ENCODE data around the gene MYCL. TPM values are rescaled to one million over a fixed set of nuclear protein-coding genes. Genes with fewer than 3 reads are reported as not detected.

MYCL gene
- total RNA-seq, 1 experiment from 2014 or later: 7.8 TPM

- H3K27me3 ChIP-seq (replicated peaks; ENCODE audit: control insufficient read depth, insufficient read depth, low read length): no peaks in the 10 kb centered on the region
- BruUV-seq (replicated peaks): no TSS peak
- H3K9me3 ChIP-seq: no peaks in the 10 kb centered on the region
- intact Hi-C loops (cut with micrococcal nuclease; ENCODE audit: unreplicated experiment): no loop called here
- Mint-ChIP-seq H3K4me1 (ENCODE audit: low read depth, unreplicated experiment) (peaks cover 8% of the 10 kb centered on the region), H3K4me3 (ENCODE audit: unreplicated experiment) (no peak overlapping the region), H3K27me3 (ENCODE audit: insufficient read depth, unreplicated experiment) (no peaks in the 10 kb centered on the region), H3K9me3 (ENCODE audit: unreplicated experiment) (no peaks in the 10 kb centered on the region), H3K36me3 (ENCODE audit: insufficient read depth, unreplicated experiment) (no peaks in the 10 kb centered on the region), H3K27ac (ENCODE audit: unreplicated experiment) (no peak overlapping the region)
- no peak for DNase-seq
- no peak overlapping the region for H3K4me3 ChIP-seq (ENCODE audit: low read depth, low read length)
- H3K36me3 ChIP-seq (ENCODE audit: control insufficient read depth, insufficient read depth, low read length): no peaks in the 10 kb centered on the region
- ChIA-PET POLR2A (no interaction called here), CTCF (no interaction called here)
- H3K4me1 ChIP-seq: peaks cover 4% of the 10 kb centered on the region; the same call in 1 of the 2 replicates
- no peak for TF ChIP-seq CTCF (IDR thresholded peaks at IDR 0.05; ENCODE audit: insufficient read depth in 1 of 2, low read depth in 1 of 2, low read length in 1 of 2, severe bottlenecking in 1 of 2, unreplicated experiment in 1 of 2)
Measured at GRCh38 chr1:39928809-39929587, 27.3 kb upstream of the MYCL start.

- Histone ChIP-seq H3K9me3 (no peaks in the 10 kb centered on the region), H3K4me1 (no peaks in the 10 kb centered on the region), H3K27me3 (replicated peaks; ENCODE audit: control insufficient read depth, insufficient read depth, low read length) (no peaks in the 10 kb centered on the region), H3K4me3 (ENCODE audit: low read depth, low read length) (no peak overlapping the region), H3K36me3 (ENCODE audit: control insufficient read depth, insufficient read depth, low read length) (no peaks in the 10 kb centered on the region)
- H3K9me3 Mint-ChIP-seq (ENCODE audit: unreplicated experiment): no peaks in the 10 kb centered on the region
- no peak for DNase-seq
- no peak overlapping the region for H3K4me3 Mint-ChIP-seq (ENCODE audit: unreplicated experiment)
- peaks cover 7% of the 10 kb centered on the region for H3K4me1 Mint-ChIP-seq (ENCODE audit: low read depth, unreplicated experiment)
- TF ChIP-seq CTCF (IDR thresholded peaks at IDR 0.05; ENCODE audit: insufficient read depth in 1 of 2, low read depth in 1 of 2, low read length in 1 of 2, severe bottlenecking in 1 of 2, unreplicated experiment in 1 of 2): no peak
- H3K27ac Mint-ChIP-seq (ENCODE audit: unreplicated experiment): no peak overlapping the region
- POLR2A ChIA-PET: no interaction called here
- no peaks in the 10 kb centered on the region for H3K36me3 Mint-ChIP-seq (ENCODE audit: insufficient read depth, unreplicated experiment)
- intact Hi-C loops (cut with micrococcal nuclease; ENCODE audit: unreplicated experiment): no loop called here
- BruUV-seq (replicated peaks): no TSS peak
- no peaks in the 10 kb centered on the region for H3K27me3 Mint-ChIP-seq (ENCODE audit: insufficient read depth, unreplicated experiment)
- CTCF ChIA-PET: no interaction called here
Measured at GRCh38 chr1:39927538-39927937, 25.8 kb upstream of the MYCL start.

GRCh38 chr1:39926820-39927219, 25.1 kb upstream of the MYCL start:
- H3K36me3 ChIP-seq (ENCODE audit: control insufficient read depth, insufficient read depth, low read length): no peaks in the 10 kb centered on the region
- H3K4me3 ChIP-seq (ENCODE audit: low read depth, low read length): no peak overlapping the region
- CTCF ChIA-PET: no interaction called here
- Mint-ChIP-seq H3K4me3 (ENCODE audit: unreplicated experiment) (no peak overlapping the region), H3K4me1 (ENCODE audit: low read depth, unreplicated experiment) (peaks cover 7% of the 10 kb centered on the region), H3K27me3 (ENCODE audit: insufficient read depth, unreplicated experiment) (no peaks in the 10 kb centered on the region), H3K9me3 (ENCODE audit: unreplicated experiment) (no peaks in the 10 kb centered on the region), H3K36me3 (ENCODE audit: insufficient read depth, unreplicated experiment) (no peaks in the 10 kb centered on the region), H3K27ac (ENCODE audit: unreplicated experiment) (no peak overlapping the region)
- no peak for DNase-seq
- H3K9me3 ChIP-seq: no peaks in the 10 kb centered on the region
- POLR2A ChIA-PET: no interaction called here
- no peaks in the 10 kb centered on the region for H3K4me1 ChIP-seq
- H3K27me3 ChIP-seq (replicated peaks; ENCODE audit: control insufficient read depth, insufficient read depth, low read length): no peaks in the 10 kb centered on the region
- intact Hi-C loops (cut with micrococcal nuclease; ENCODE audit: unreplicated experiment): no loop called here
- TF ChIP-seq CTCF (IDR thresholded peaks at IDR 0.05; ENCODE audit: insufficient read depth in 1 of 2, low read depth in 1 of 2, low read length in 1 of 2, severe bottlenecking in 1 of 2, unreplicated experiment in 1 of 2): no peak
- no TSS peak for BruUV-seq (replicated peaks)
